B cell (primary cell): ENCODE measurements around the gene KAZN. TPM values are rescaled to one million over a fixed set of nuclear protein-coding genes. Genes with fewer than 3 reads are reported as not detected.

ENCODE experiments used
- ATAC-seq: fragments of 200-7000 bp; cut with Tn5 transposase; one replicate; pipeline ENCODE4 v1.10.0; 2021; ENCODE audit warnings: low read depth, mild to moderate bottlenecking, moderate number of reproducible peaks, moderate library complexity
- CTCF ChIA-PET: fragments of 350-600 bp; sonication (Branson Sonifier 250); formaldehyde crosslinking; loops from one replicate; lab custom pipeline; 2021; ENCODE audit warnings: antibody characterized with exemption, inconsistent platforms; lab: Charles Lee
- POLR2A ChIA-PET: fragments of 350-600 bp; sonication (Branson Sonifier 250); formaldehyde crosslinking; loops from one replicate; lab custom pipeline; 2021; ENCODE audit warnings: antibody characterized with exemption; lab: Charles Lee
- DNase-seq: peaks from one replicate; pipeline ENCODE4 v3.0.0; 2013
- H2AFZ ChIP-seq: 2 replicates; pipeline ENCODE4 v1.6.1; 2012; ENCODE audit warnings: mild to moderate bottlenecking, low read depth, low read length; ENCODE audit not compliant: insufficient read depth, poor library complexity, severe bottlenecking
- H3K27ac ChIP-seq, 2 donors: 1 replicate in 1 of 2; 2 replicates in 1 of 2; pipeline ENCODE4 v1.5.1; 2012 to 2013; ENCODE audit warnings: low read length in 2 of 2, mild to moderate bottlenecking in 2 of 2, moderate library complexity in 1 of 2
- H3K27me3 ChIP-seq, 4 experiments: fragments of 200-600 bp in 1 of 4; sonication (generic) in 1 of 4; replicated peaks in 1 of 4; 1 replicate in 2 of 4; 2 replicates in 2 of 4; pipeline versions ENCODE4 v1.6.1 to v1.7.0; 2013 to 2016; ENCODE audit warnings: low read length in 3 of 4, mild to moderate bottlenecking in 2 of 4, mixed read lengths in 1 of 4, moderate library complexity in 1 of 4; ENCODE audit not compliant: insufficient read depth in 4 of 4, control insufficient read depth in 3 of 4; ENCODE audit errors: control extremely low read depth in 1 of 4
- H3K36me3 ChIP-seq, 2 experiments: replicated peaks in 1 of 2; 1 replicate in 1 of 2; 2 replicates in 1 of 2; pipeline versions ENCODE4 v1.6.1 to v1.7.1; 2013; ENCODE audit warnings: low read length in 1 of 2; ENCODE audit not compliant: insufficient read depth in 2 of 2, control insufficient read depth in 1 of 2; ENCODE audit errors: control extremely low read depth in 1 of 2, extremely low read depth in 1 of 2
- H3K4me1 ChIP-seq, 2 donors: fragments of 200-600 bp in 1 of 2; sonication (generic) in 1 of 2; 1 replicate in 1 of 2; 2 replicates in 1 of 2; pipeline versions ENCODE4 v1.5.1 to v1.6.1; 2013 to 2017; ENCODE audit warnings: low read length in 2 of 2; ENCODE audit not compliant: control insufficient read depth in 2 of 2, insufficient read depth in 2 of 2
- H3K4me2 ChIP-seq: replicated peaks from 2 replicates; pipeline ENCODE3; 2012; ENCODE audit warnings: mild to moderate bottlenecking, low read depth, low read length; ENCODE audit not compliant: poor library complexity, severe bottlenecking
- H3K4me3 ChIP-seq, 5 experiments: fragments of 200-600 bp in 1 of 5; sonication (generic) in 1 of 5; 1 replicate in 3 of 5; 2 replicates in 2 of 5; pipeline versions ENCODE4 v1.5.1 to v1.7.0; 2011 to 2016; ENCODE audit warnings: low read length in 4 of 5, mild to moderate bottlenecking in 4 of 5, low read depth in 2 of 5, control low read depth in 1 of 5, moderate library complexity in 1 of 5; ENCODE audit not compliant: insufficient read depth in 1 of 5; ENCODE audit errors: control extremely low read depth in 1 of 5, extremely low read depth in 1 of 5
- H3K79me2 ChIP-seq: fragments of 200-600 bp; sonication (generic); one replicate; pipeline ENCODE4 v1.6.0; 2016; ENCODE audit warnings: low read length; ENCODE audit not compliant: control insufficient read depth, insufficient read depth
- H3K9ac ChIP-seq: fragments of 200-600 bp; sonication (generic); 2 replicates; pipeline ENCODE4 v1.6.1; 2017; ENCODE audit warnings: mild to moderate bottlenecking, low read length, moderate library complexity
- H3K9me3 ChIP-seq, 3 donors: one replicate each; pipeline versions ENCODE4 v1.6.1 to v1.7.1; 2013; ENCODE audit warnings: low read length in 2 of 3; ENCODE audit not compliant: control insufficient read depth in 2 of 3, insufficient read depth in 1 of 3; ENCODE audit errors: control extremely low read depth in 1 of 3
- H4K20me1 ChIP-seq: 2 replicates; pipeline ENCODE4 v1.6.0; 2012; ENCODE audit warnings: mild to moderate bottlenecking, low read length; ENCODE audit not compliant: insufficient read depth, control insufficient read depth, poor library complexity, severe bottlenecking
- H3K27ac Mint-ChIP-seq: one replicate; pipeline ENCODE4 v1.8.0; 2021; ENCODE audit warnings: mixed read lengths
- H3K27me3 Mint-ChIP-seq: one replicate; pipeline ENCODE4 v1.8.0; 2021; ENCODE audit warnings: mixed read lengths
- H3K4me1 Mint-ChIP-seq: one replicate; pipeline ENCODE4 v1.8.0; 2021; ENCODE audit warnings: mixed read lengths
- H3K4me3 Mint-ChIP-seq: one replicate; pipeline ENCODE4 v1.8.0; 2021; ENCODE audit warnings: mixed read lengths
- H3K9me3 Mint-ChIP-seq: one replicate; pipeline ENCODE4 v1.8.0; 2022; ENCODE audit warnings: mixed read lengths; ENCODE audit not compliant: insufficient read depth
- EZH2 ChIP-seq: IDR thresholded peaks from 2 replicates; pipeline ENCODE4 v1.6.1; 2012; ENCODE audit warnings: borderline replicate concordance, low read depth, mild to moderate bottlenecking, moderate library complexity, low read length; ENCODE audit not compliant: insufficient read depth, poor library complexity, severe bottlenecking
- WGBS: methylation state at CpG from one replicate; pipeline ENCODE4 v1.1.5; 2013; ENCODE audit warnings: missing lambda C conversion rate; ENCODE audit not compliant: insufficient coverage; 5-methylcytosine and 5-hydroxymethylcytosine counted together
- intact Hi-C: fragments of 100-400 bp; cut with micrococcal nuclease; formaldehyde crosslinking; loops from one replicate; pipeline ENCODE4 v1.10.0; 2022
- polyA plus RNA-seq: library from polyadenylated mRNA; depleted of rRNA; stranded (reverse); fragments of >200 nt; gene quantifications from 2 replicates; pipeline ENCODE4 v1.2.3, GENCODE V29; 2012
- total RNA-seq, 2 donors: library from RNA; stranded (reverse); fragments of 120-200 nt in 1 of 2; gene quantifications; 1 replicate in 1 of 2; 2 replicates in 1 of 2; pipeline versions ENCODE4 v1.2.3 to v1.2.4, GENCODE V29; 2013 to 2022
- TF ChIP-seq, protein P1 (sequence below): fragments of 200-600 bp; IDR thresholded peaks from one replicate; pipeline ENCODE4 v1.8.0; 2022; ENCODE audit warnings: antibody characterized with exemption, mild to moderate bottlenecking

The KAZN gene
- total and polyA plus RNA-seq, 2 donors (not counting 1 experiment from before 2014, with no cell fraction given), result 0.13 to 0.39 TPM

DNA sequence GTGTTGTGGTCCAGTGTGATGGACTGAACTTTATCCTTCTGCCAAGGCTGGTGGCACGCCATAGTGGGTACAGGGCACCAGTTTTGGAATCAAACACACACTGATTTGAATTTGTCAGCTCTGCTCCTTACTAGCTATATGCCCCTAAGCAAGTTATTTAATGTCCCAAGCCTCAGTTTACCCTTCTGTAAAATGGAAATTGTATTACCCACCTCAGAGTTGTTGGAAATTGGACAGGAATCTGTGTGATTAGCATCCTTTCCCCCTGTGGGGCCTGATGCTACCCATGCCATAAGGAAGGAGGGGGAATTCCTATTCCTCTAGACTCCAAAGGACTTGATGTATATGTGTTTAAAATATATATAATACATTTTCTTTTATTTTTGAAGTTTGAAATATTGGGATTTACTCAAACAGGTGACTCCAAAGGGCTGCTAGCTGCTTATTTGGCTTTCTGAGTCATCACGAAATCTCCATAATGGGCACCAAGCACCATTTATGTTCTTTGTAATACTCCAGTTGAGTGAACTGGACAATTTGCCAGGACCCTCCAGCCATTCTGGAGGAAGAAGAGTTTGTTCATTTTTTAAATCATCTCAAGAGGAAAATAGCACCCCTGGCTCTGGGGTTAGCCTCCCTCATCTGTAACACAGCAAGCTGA, 330.5 kb downstream of the KAZN start:
- ATAC-seq, result no peak
- Mint-ChIP-seq H3K4me3 (no peak overlapping the region), H3K27ac (no peak overlapping the region), H3K4me1 (peaks cover 8% of the 10 kb centered on the region), H3K27me3 (peaks cover 33% of the 10 kb centered on the region), H3K9me3 (no peaks in the 10 kb centered on the region)
- TF ChIP-seq EZH2, result no peak
- TF ChIP-seq, protein P1, sequence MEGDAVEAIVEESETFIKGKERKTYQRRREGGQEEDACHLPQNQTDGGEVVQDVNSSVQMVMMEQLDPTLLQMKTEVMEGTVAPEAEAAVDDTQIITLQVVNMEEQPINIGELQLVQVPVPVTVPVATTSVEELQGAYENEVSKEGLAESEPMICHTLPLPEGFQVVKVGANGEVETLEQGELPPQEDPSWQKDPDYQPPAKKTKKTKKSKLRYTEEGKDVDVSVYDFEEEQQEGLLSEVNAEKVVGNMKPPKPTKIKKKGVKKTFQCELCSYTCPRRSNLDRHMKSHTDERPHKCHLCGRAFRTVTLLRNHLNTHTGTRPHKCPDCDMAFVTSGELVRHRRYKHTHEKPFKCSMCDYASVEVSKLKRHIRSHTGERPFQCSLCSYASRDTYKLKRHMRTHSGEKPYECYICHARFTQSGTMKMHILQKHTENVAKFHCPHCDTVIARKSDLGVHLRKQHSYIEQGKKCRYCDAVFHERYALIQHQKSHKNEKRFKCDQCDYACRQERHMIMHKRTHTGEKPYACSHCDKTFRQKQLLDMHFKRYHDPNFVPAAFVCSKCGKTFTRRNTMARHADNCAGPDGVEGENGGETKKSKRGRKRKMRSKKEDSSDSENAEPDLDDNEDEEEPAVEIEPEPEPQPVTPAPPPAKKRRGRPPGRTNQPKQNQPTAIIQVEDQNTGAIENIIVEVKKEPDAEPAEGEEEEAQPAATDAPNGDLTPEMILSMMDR, result no peak
- no peak for DNase-seq
- intact Hi-C loops, result no loop called here
- H4K20me1 ChIP-seq, result no peaks in the 10 kb centered on the region
- H3K4me1 ChIP-seq, result peaks cover 4 to 6% of the 10 kb centered on the region in 2 donors
- ChIA-PET CTCF (no interaction called here), POLR2A (no interaction called here)
- H3K9me3 ChIP-seq, result peaks cover 0 to 4% (median 0%) of the 10 kb centered on the region in 3 donors
- H3K9ac ChIP-seq, result no peak overlapping the region
- H2AFZ ChIP-seq, result no peak overlapping the region
- peaks cover 0 to 29% (median 17%) of the 10 kb centered on the region in 4 experiments for H3K27me3 ChIP-seq
- H3K79me2 ChIP-seq, result no peaks in the 10 kb centered on the region
- no peak overlapping the region for H3K4me3 ChIP-seq
- H3K4me2 ChIP-seq, result no peak overlapping the region
- H3K27ac ChIP-seq, result no peak overlapping the region
- no peaks in the 10 kb centered on the region for H3K36me3 ChIP-seq
- WGBS, result 88% methylated on average over 1 of the region's 2 CpGs

DNA sequence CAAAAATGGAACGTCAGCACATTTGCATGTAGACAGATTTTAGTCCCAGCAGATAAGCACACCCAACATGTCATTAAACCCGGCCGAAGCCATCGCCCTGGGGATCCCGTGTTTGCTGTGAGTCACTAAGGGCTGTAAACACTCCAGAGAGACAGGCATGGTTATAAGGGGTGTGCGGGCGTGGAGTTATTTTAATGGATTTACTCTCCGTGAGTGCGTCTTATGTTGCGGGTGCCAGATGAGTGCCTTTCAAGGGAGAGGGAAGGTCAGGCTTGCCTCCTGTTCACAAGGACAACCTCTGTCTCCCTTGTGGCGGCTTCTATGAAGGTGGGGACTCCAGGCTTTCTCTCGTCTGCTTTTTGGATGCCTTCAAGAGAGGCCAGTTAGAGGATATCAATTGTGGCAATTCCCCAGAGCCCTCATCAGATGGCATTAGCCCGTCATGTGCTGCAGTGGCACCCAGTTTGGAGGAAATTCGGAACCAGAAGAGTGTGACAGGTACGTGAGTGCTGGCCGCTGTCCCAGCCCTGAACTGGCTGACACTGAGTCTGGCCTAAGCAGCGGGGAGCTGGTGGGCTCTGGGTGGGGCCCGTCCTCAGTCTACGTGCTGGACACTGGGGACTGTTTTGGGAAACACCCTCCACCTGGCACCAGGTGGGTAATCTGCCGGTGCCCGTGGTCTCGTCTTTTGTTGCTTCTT, 331.2 kb downstream of the KAZN start:
- WGBS, result 93% methylated on average over 20 of the region's 22 CpGs
- TF ChIP-seq, protein P1, result no peak
- TF ChIP-seq EZH2, result no peak
- Histone ChIP-seq H3K4me1 (peaks cover 4 to 5% of the 10 kb centered on the region in 2 donors), H2AFZ (no peak overlapping the region), H3K27me3 (peaks cover 0 to 27% (median 17%) of the 10 kb centered on the region in 4 experiments), H3K79me2 (no peaks in the 10 kb centered on the region), H3K9ac (no peak overlapping the region), H4K20me1 (no peaks in the 10 kb centered on the region), H3K9me3 (peaks cover 0 to 4% (median 0%) of the 10 kb centered on the region in 3 donors), H3K27ac (no peak overlapping the region), H3K4me3 (no peak overlapping the region), H3K36me3 (no peaks in the 10 kb centered on the region), H3K4me2 (no peak overlapping the region)
- ATAC-seq (no peak), DNase-seq (no peak)
- ChIA-PET POLR2A (no interaction called here), CTCF (no interaction called here)
- Mint-ChIP-seq H3K4me1 (peaks cover 8% of the 10 kb centered on the region), H3K9me3 (no peaks in the 10 kb centered on the region), H3K27ac (no peak overlapping the region), H3K4me3 (no peak overlapping the region), H3K27me3 (peaks cover 33% of the 10 kb centered on the region)
- intact Hi-C loops, result no loop called here
